ENCODE data around the gene TMEM120B.

Gene TMEM120B

DNA sequence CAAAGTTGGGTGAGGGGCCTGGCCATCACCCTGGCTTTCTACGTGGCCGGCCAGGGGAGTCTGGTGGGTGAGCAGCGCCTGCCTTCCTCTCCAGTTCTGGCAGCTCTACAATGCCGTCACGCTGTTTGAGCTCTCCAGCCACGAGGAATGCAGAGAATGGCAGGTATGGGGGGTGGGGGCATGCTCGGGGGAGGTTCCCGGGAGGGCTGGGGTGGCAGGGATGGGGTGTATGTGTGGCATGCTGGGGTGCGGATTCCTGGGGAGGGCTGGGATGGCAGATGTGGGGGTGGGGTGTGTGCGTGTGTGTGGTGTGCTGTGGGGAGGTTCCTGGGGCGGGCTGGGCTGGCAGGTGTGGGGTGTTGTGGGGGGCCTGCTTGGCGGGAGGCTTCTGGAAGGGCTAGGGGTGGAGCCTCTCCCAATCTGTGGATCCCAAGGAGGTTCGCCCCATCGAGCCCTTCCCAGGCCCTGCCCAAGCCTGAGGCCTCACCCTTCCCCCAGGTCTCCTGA lies 62.5 kb downstream of the TMEM120B start:
- no peak overlapping the region for H3K4me3 ChIP-seq (replicated peaks; ENCODE audit: low read depth, low read length)
- TF ChIP-seq, protein P1, sequence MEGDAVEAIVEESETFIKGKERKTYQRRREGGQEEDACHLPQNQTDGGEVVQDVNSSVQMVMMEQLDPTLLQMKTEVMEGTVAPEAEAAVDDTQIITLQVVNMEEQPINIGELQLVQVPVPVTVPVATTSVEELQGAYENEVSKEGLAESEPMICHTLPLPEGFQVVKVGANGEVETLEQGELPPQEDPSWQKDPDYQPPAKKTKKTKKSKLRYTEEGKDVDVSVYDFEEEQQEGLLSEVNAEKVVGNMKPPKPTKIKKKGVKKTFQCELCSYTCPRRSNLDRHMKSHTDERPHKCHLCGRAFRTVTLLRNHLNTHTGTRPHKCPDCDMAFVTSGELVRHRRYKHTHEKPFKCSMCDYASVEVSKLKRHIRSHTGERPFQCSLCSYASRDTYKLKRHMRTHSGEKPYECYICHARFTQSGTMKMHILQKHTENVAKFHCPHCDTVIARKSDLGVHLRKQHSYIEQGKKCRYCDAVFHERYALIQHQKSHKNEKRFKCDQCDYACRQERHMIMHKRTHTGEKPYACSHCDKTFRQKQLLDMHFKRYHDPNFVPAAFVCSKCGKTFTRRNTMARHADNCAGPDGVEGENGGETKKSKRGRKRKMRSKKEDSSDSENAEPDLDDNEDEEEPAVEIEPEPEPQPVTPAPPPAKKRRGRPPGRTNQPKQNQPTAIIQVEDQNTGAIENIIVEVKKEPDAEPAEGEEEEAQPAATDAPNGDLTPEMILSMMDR (IDR thresholded peaks at IDR 0.05; ENCODE audit: low read length, missing control alignments): no peak
- DNase-seq (ENCODE audit: low read depth): no peak

DNA sequence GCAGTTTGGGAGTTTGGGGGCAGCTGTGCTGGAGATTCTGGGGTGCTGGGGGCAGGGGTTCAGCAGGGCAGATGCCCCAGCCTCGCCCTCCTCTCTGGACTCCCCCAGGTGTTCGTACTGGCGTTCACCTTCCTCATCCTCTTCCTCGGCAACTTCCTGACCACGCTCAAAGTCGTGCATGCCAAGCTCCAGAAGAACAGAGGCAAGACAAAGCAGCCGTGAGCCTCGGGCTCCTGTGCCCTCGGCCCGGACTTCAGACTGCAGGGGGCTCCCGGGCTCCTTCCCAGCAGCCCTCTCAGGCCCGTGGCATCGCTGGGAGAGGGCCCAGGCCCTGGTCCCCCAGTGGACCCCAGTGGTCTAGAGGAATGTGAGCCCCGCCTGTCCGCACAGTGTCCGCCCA lies 62.9 kb downstream of the TMEM120B start:
- TF ChIP-seq, protein P1 (IDR thresholded peaks at IDR 0.05; ENCODE audit: low read length, missing control alignments): no peak
- no peak overlapping the region for H3K4me3 ChIP-seq (replicated peaks; ENCODE audit: low read depth, low read length)
- DNase-seq (ENCODE audit: low read depth): no peak

DNA sequence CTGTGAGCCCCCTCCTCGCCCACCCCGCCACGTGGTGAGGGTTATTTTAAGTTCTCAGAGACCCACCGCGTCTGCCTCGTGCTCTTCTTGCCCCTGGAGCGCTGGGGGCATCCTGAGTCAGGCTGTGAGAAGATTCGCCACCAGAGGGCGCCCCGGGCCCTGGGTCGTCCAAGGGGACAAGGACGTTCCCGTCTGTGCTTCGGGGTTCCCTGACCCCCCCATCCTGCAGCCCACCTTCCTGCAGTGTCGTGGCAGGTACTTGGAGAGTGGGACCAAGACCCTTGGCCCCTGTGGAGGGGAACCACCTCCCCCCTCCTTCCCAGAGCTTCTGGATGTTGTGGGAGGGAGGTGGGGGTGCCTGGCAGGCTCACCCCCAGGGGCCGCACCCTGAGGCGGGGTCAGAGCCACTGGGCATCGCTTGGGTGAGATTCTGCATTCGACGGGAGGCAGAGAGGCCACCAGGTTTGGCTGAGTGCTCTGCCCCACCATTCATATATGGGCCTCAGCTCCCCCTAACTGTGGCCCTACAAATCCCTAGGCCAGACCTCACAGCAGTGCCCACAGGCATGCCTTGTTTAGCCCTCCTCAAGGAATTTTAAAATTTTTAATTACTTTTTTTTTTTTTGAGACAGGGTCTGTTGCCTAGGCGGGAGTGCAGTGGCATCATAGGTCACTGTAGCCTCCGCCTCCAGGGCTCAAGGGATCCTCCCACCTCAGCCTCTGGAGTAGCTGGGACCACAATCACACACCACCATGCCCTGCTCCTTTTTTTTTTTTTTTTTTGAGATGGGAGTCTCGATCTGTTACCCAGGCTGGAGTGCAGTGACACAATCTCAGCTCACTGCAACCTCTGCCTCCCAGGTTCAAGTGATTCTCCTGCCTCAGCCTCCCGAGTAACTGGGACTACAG lies 63.9 kb downstream of the TMEM120B start:
- TF ChIP-seq, protein P1 (IDR thresholded peaks at IDR 0.05; ENCODE audit: low read length, missing control alignments): peak; percentile 78
- peak; percentile 65 for DNase-seq (ENCODE audit: low read depth)
- H3K4me3 ChIP-seq (replicated peaks; ENCODE audit: low read depth, low read length): no peak overlapping the region

DNA sequence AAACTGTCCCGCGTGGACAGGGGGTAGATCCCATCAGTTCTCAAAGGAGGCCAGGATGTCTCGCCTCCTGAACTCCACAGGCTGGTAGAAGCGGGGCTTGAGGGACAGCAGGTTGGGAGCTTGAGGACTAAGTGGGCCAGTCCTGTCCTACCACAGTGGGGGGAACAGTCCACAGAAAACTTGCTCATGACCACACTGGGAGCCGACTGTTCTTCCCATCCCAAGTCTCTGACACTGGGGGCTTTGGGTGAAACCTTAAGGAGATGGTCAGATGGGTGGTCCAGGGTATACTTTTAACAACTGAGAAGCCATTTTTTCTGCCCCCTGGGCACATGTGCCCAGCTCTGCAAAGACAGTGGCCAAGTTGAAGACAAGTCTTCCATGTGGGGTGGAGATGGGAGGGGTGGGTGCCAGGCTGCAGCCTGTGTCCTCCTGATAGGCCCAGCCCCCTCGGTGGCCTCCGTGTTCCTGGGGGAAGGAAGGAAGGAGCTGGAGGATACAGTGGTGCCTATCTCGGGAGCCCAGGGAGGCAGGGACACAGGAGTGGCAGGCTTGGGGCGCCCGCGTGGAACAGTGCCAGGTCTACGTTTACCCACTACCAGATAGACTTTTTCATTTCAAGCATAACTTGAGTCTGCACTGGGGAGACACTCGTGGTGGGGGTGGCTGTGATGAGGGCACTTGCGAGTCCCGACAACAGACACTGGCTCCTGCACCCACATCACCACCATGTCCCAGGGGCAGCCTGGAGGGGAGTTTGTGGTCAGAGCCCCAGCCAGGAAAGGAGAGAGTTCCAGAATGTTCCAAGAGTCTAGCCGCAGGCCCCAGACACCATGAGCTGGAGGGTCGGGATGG lies 66.2 kb downstream of the TMEM120B start:
- TF ChIP-seq, protein P1 (IDR thresholded peaks at IDR 0.05; ENCODE audit: low read length, missing control alignments): no peak
- no peak for DNase-seq (ENCODE audit: low read depth)
- H3K4me3 ChIP-seq (replicated peaks; ENCODE audit: low read depth, low read length): no peak overlapping the region

DNA sequence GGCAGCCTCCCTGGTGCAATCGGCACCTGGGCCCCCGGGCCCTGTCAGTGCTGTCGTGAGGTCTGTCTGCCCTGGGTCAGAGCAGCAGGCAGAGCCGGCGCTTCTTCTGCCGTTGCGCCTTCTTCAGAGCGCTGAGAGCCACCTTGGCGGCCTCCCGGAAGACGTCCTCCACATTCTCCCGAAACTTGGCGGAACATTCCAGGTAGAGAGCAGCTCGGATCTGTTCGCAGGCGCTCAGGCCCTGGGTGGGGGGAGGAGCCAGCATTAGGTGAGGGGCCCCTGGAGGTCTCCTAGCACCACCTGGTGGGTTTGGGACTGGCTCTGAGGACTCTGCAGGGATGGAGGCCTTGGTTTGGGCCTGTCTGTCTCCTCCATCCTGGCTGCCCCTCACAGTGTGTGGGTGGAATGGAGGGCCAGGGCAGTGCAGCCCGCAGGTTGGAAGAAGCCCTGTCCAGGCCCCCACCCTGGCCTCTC lies 66.9 kb downstream of the TMEM120B start:
- TF ChIP-seq, protein P1 (IDR thresholded peaks at IDR 0.05; ENCODE audit: low read length, missing control alignments): no peak
- no peak overlapping the region for H3K4me3 ChIP-seq (replicated peaks; ENCODE audit: low read depth, low read length)
- no peak for DNase-seq (ENCODE audit: low read depth)

DNA sequence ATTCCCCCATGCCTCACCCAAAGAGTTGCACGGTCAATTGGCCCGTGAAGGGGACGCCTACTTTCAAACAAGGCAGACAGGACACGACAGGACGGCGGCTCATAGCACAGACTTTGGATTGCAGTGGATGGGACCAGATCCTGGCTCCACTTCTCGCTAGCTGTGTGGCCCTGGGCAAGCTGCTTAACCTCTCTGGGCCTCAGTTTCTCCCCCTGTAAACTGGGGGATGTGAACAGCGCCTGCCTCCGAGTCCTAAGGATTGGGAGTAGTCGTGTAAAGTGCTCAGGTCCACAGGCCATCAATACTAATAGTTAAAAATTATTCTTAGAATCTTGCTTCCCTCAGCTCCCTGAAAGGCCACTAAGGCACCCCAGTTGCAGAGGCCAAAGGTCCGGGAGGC lies 67.9 kb downstream of the TMEM120B start:
- TF ChIP-seq, protein P1 (IDR thresholded peaks at IDR 0.05; ENCODE audit: low read length, missing control alignments): no peak
- no peak overlapping the region for H3K4me3 ChIP-seq (replicated peaks; ENCODE audit: low read depth, low read length)
- no peak for DNase-seq (ENCODE audit: low read depth)

All from fibroblast of pulmonary artery (primary cell).